Measurements from ENCODE around the gene CTRB1.

GRCh38 chr16:75251280-75252048 lies 32.7 kb downstream of the CTRB1 start, which contains the start of gene BCAR1:
- TF ChIP-seq, protein P1, sequence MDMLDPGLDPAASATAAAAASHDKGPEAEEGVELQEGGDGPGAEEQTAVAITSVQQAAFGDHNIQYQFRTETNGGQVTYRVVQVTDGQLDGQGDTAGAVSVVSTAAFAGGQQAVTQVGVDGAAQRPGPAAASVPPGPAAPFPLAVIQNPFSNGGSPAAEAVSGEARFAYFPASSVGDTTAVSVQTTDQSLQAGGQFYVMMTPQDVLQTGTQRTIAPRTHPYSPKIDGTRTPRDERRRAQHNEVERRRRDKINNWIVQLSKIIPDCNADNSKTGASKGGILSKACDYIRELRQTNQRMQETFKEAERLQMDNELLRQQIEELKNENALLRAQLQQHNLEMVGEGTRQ (IDR thresholded peaks at IDR 0.05; ENCODE audit: low read length) = no peak
- TF ChIP-seq, protein P2, sequence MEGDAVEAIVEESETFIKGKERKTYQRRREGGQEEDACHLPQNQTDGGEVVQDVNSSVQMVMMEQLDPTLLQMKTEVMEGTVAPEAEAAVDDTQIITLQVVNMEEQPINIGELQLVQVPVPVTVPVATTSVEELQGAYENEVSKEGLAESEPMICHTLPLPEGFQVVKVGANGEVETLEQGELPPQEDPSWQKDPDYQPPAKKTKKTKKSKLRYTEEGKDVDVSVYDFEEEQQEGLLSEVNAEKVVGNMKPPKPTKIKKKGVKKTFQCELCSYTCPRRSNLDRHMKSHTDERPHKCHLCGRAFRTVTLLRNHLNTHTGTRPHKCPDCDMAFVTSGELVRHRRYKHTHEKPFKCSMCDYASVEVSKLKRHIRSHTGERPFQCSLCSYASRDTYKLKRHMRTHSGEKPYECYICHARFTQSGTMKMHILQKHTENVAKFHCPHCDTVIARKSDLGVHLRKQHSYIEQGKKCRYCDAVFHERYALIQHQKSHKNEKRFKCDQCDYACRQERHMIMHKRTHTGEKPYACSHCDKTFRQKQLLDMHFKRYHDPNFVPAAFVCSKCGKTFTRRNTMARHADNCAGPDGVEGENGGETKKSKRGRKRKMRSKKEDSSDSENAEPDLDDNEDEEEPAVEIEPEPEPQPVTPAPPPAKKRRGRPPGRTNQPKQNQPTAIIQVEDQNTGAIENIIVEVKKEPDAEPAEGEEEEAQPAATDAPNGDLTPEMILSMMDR (IDR thresholded peaks at IDR 0.05; ENCODE audit: control extremely low read depth in 1 of 3, insufficient read depth in 1 of 3, low read depth in 1 of 3, low read length in 3 of 3) = no peak
- peak; percentile 61 for TF ChIP-seq E2F6 (IDR thresholded peaks at IDR 0.05)
- TF ChIP-seq POLR2AphosphoS5 (IDR thresholded peaks at IDR 0.05; ENCODE audit: low read depth, low read length) = peak; percentile 82
- TF ChIP-seq GTF2F1 (IDR thresholded peaks at IDR 0.05; ENCODE audit: borderline replicate concordance, low read depth, low read length) = no peak
